ENCODE measurements around the gene CACNA1B. TPM values are rescaled to one million over a fixed set of nuclear protein-coding genes. Genes with fewer than 3 reads are reported as not detected.

CACNA1B gene
- total and polyA plus RNA-seq, 9 of the 15 experiments (the other 6 are each of a cell fraction or from before 2014, with no cell fraction given): 0.01 to 0.04 TPM; not detected in 7

DNA sequence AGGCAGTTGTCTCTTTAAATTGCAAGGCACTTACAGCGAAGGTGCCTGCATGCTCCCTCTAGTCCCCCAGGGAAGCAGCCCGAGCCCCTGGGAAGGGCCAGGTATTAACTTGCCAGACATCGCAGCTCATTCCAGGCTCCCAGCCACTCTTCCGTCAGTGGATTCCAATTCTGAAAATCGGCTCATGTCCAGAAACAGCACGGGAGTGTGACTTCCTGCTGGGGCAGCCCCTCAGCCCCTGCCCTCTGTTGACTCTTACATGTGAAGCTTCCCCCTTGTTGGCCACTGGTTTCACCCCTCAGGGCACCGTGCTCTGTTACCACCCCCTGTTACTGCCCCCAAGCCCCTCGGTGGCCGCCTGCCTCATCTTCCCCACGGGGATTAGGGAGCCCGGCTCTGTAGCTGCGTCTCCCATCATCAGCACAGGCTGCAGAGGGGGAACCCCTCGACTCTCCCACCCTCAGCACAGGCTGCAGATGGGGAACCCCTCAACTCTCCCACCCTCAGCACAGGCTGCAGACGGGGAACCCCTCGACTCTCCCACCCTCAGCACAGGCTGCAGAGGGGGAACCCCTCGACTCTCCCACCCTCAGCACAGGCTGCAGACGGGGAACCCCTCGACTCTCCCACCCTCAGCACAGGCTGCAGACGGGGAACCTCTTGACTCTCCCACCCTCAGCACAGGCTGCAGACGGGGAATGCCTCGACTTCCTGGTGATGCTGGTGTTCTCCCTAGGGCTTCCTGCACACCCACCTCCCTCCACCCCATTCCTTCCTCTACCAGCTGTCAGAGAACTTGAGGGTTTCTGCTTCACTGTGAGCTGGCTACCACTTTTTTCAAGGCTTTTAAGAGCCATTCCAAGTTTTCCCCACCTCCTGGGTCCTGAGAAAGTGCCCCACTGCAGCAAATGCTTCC is 11.1 kb upstream of the CACNA1B start (continued):
- TF ChIP-seq, protein P1, sequence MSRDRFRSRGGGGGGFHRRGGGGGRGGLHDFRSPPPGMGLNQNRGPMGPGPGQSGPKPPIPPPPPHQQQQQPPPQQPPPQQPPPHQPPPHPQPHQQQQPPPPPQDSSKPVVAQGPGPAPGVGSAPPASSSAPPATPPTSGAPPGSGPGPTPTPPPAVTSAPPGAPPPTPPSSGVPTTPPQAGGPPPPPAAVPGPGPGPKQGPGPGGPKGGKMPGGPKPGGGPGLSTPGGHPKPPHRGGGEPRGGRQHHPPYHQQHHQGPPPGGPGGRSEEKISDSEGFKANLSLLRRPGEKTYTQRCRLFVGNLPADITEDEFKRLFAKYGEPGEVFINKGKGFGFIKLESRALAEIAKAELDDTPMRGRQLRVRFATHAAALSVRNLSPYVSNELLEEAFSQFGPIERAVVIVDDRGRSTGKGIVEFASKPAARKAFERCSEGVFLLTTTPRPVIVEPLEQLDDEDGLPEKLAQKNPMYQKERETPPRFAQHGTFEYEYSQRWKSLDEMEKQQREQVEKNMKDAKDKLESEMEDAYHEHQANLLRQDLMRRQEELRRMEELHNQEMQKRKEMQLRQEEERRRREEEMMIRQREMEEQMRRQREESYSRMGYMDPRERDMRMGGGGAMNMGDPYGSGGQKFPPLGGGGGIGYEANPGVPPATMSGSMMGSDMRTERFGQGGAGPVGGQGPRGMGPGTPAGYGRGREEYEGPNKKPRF (IDR thresholded peaks at IDR 0.05; ENCODE audit: low read depth, low read length): no peak

- Histone ChIP-seq H3K27me3 (ENCODE audit: control insufficient read depth in 2 of 2, insufficient read depth in 2 of 2, low read length in 2 of 2) (peaks cover 15 to 54% of the 10 kb centered on the region in 2 experiments; a peak in 4 of 5 replicates), H3K27ac (ENCODE audit: extremely low read depth, low read depth, low read length) (no peak overlapping the region), H3K9me1 (ENCODE audit: control insufficient read depth, insufficient read depth, low read length) (no peaks in the 10 kb centered on the region), H2AFZ (ENCODE audit: low read depth, low read length) (no peak overlapping the region), H3K4me3 (no peak overlapping the region), H3K79me2 (ENCODE audit: control insufficient read depth, insufficient read depth, low read length) (no peaks in the 10 kb centered on the region), H3K9me3 (replicated peaks; ENCODE audit: control insufficient read depth, insufficient read depth, low read depth, low read length) (no peaks in the 10 kb centered on the region), H3K36me3 (ENCODE audit: control insufficient read depth, insufficient read depth, low read length) (no peaks in the 10 kb centered on the region), H3K4me1 (replicated peaks in 1 of 2; ENCODE audit: control insufficient read depth in 2 of 2, insufficient read depth in 2 of 2, low read length in 2 of 2) (no peaks in the 10 kb centered on the region; a peak in 2 of 5 replicates), H3K9ac (ENCODE audit: insufficient read depth in 1 of 2, low read depth in 2 of 2, low read length in 2 of 2) (no peak overlapping the region), H3K4me2 (ENCODE audit: insufficient read depth, low read length) (no peak overlapping the region), H4K20me1 (replicated peaks; ENCODE audit: control insufficient read depth, insufficient read depth, low read length) (no peaks in the 10 kb centered on the region)
- 0% methylated on average over 1 of the region's 3 CpGs for WGBS (ENCODE audit: insufficient coverage, low coverage, missing lambda C conversion rate)
- no peak for ATAC-seq
- in situ Hi-C loops (cut with MboI): no loop called here
- POLR2A ChIA-PET: no interaction called here
- intact Hi-C loops (cut with micrococcal nuclease): no loop called here
- DNase-seq (ENCODE audit: extremely low read depth in 1 of 4, low spot score in 3 of 4): no peak
- CTCF ChIA-PET (ENCODE audit: low intra/inter-chr PET ratio): no interaction called here
- FAIRE-seq: no peak
- TF ChIP-seq HNRNPK (IDR thresholded peaks at IDR 0.05; ENCODE audit: low read depth, low read length, poor library complexity, severe bottlenecking) (peak; percentile 79), PCBP1 (IDR thresholded peaks at IDR 0.05; ENCODE audit: low read depth, low read length, poor library complexity, severe bottlenecking) (peak; percentile 79), CC2D1A (IDR thresholded peaks at IDR 0.05) (no peak), PCBP2 (IDR thresholded peaks at IDR 0.05; ENCODE audit: low read depth, low read length, poor library complexity, severe bottlenecking) (peak; percentile 42)
- no TSS peak for BruUV-seq (replicated peaks)
Measured at GRCh38 chr9:137870432-137870831, 7.2 kb upstream of the CACNA1B start.
